ENCODE data around the gene OS9.

GRCh38 chr12:57666897-57667296, 27.0 kb upstream of the OS9 start:
- TF ChIP-seq, protein P1, sequence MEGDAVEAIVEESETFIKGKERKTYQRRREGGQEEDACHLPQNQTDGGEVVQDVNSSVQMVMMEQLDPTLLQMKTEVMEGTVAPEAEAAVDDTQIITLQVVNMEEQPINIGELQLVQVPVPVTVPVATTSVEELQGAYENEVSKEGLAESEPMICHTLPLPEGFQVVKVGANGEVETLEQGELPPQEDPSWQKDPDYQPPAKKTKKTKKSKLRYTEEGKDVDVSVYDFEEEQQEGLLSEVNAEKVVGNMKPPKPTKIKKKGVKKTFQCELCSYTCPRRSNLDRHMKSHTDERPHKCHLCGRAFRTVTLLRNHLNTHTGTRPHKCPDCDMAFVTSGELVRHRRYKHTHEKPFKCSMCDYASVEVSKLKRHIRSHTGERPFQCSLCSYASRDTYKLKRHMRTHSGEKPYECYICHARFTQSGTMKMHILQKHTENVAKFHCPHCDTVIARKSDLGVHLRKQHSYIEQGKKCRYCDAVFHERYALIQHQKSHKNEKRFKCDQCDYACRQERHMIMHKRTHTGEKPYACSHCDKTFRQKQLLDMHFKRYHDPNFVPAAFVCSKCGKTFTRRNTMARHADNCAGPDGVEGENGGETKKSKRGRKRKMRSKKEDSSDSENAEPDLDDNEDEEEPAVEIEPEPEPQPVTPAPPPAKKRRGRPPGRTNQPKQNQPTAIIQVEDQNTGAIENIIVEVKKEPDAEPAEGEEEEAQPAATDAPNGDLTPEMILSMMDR (conservative IDR thresholded peaks at IDR 0.05; ENCODE audit: low read length): no peak
- no peak for TF ChIP-seq EZH2phosphoT487 (IDR thresholded peaks at IDR 0.05; ENCODE audit: borderline replicate concordance, low read depth, low read length)

Measured in OCI-LY7 (cell line).